Measurements from ENCODE around the gene ACP5. TPM values are rescaled to one million over a fixed set of nuclear protein-coding genes. Genes with fewer than 3 reads are reported as not detected.

The ACP5 gene
- total RNA-seq, 1 experiment from 2014 or later: 2.3 TPM

GRCh38 chr19:11551603-11552235 lies 25.7 kb downstream of the ACP5 start:
- H2BK15ac ChIP-seq (ENCODE audit: low read depth, low read length): no peak overlapping the region
- no peak overlapping the region for H4K91ac ChIP-seq (ENCODE audit: insufficient read length, low read depth, low read length)
- H3K9ac ChIP-seq (ENCODE audit: extremely low read depth, insufficient read length, low read length): no peak overlapping the region
- H3K27me3 ChIP-seq (ENCODE audit: insufficient read depth, low read length): no peaks in the 10 kb centered on the region
- H3K23ac ChIP-seq (ENCODE audit: insufficient read length, low read depth, low read length): no peak overlapping the region
- no peak overlapping the region for H2AK5ac ChIP-seq (ENCODE audit: insufficient read length, low read length)
- TF ChIP-seq, protein P1, sequence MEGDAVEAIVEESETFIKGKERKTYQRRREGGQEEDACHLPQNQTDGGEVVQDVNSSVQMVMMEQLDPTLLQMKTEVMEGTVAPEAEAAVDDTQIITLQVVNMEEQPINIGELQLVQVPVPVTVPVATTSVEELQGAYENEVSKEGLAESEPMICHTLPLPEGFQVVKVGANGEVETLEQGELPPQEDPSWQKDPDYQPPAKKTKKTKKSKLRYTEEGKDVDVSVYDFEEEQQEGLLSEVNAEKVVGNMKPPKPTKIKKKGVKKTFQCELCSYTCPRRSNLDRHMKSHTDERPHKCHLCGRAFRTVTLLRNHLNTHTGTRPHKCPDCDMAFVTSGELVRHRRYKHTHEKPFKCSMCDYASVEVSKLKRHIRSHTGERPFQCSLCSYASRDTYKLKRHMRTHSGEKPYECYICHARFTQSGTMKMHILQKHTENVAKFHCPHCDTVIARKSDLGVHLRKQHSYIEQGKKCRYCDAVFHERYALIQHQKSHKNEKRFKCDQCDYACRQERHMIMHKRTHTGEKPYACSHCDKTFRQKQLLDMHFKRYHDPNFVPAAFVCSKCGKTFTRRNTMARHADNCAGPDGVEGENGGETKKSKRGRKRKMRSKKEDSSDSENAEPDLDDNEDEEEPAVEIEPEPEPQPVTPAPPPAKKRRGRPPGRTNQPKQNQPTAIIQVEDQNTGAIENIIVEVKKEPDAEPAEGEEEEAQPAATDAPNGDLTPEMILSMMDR (conservative IDR thresholded peaks at IDR 0.05): peak; percentile 75
- no peaks in the 10 kb centered on the region for H4K20me1 ChIP-seq (ENCODE audit: control insufficient read depth, insufficient read depth, insufficient read length)
- no peak overlapping the region for H3K4me3 Mint-ChIP-seq
- no peak overlapping the region for H3K14ac ChIP-seq (ENCODE audit: insufficient read depth, low read length)
- H3T11ph ChIP-seq (ENCODE audit: low read length): no peak overlapping the region
- H3K79me2 ChIP-seq (ENCODE audit: insufficient read depth, low read length): 0 out of 2 replicates have a peak, but pooled peaks cover 1% of the 10 kb centered on the region
- no peak overlapping the region for H3K4ac ChIP-seq (ENCODE audit: low read depth, low read length)
- H3K4me2 ChIP-seq (ENCODE audit: insufficient read depth, insufficient read length, low read length): no peak overlapping the region
- H3K79me1 ChIP-seq (ENCODE audit: insufficient read depth, low read depth, low read length, poor library complexity, severe bottlenecking): no peaks in the 10 kb centered on the region
- no peak overlapping the region for H2BK5ac ChIP-seq (ENCODE audit: insufficient read length, low read length)
- H3K18ac ChIP-seq (ENCODE audit: insufficient read length, low read depth, low read length): no peak overlapping the region
- H4K5ac ChIP-seq (ENCODE audit: insufficient read length, low read depth, low read length): no peak overlapping the region
- H2BK120ac ChIP-seq (ENCODE audit: low read depth, low read length, poor library complexity, severe bottlenecking): no peak overlapping the region
- no peaks in the 10 kb centered on the region for H3K27me3 Mint-ChIP-seq (ENCODE audit: low read depth)
- H3K27ac Mint-ChIP-seq: peak overlapping the region in 1 of 3 experiments; percentile 94; a peak in 3 of 7 replicates
- no peaks in the 10 kb centered on the region for H3K23me2 ChIP-seq (ENCODE audit: insufficient read length, low read depth, low read length, poor library complexity, severe bottlenecking)
- H2BK12ac ChIP-seq (ENCODE audit: insufficient read length, low read depth, low read length): no peak overlapping the region
- no peak overlapping the region for H2BK20ac ChIP-seq (ENCODE audit: low read depth, low read length, poor library complexity, severe bottlenecking)
- H3K9me3 Mint-ChIP-seq: no peaks in the 10 kb centered on the region
- no peaks in the 10 kb centered on the region for H3K4me1 Mint-ChIP-seq
- no peak overlapping the region for H2AFZ ChIP-seq (ENCODE audit: low read length)
- H3K4me1 ChIP-seq (ENCODE audit: insufficient read depth, low read length): no peaks in the 10 kb centered on the region
- H3K36me3 Mint-ChIP-seq (ENCODE audit: insufficient read depth in 1 of 3, low read depth in 3 of 3): peaks cover 15 to 37% (median 25%) of the 10 kb centered on the region in 3 experiments; a peak in 6 of 7 replicates
- no peaks in the 10 kb centered on the region for H3K9me3 ChIP-seq (ENCODE audit: control insufficient read depth, low read depth, low read length)
- H4K8ac ChIP-seq (replicated peaks; ENCODE audit: insufficient read length, low read depth, low read length): no peak overlapping the region
- H3K27ac ChIP-seq (ENCODE audit: insufficient read length, low read depth, low read length): no peak overlapping the region
- DNase-seq: peak; percentile 73
- WGBS (ENCODE audit: extremely low coverage, insufficient read length, low lambda C conversion rate): no CpG with 5 or more reads among the region's 26 CpGs
- no peak overlapping the region for H3K56ac ChIP-seq (ENCODE audit: insufficient read length, low read depth, low read length)
